ENCODE measurements around the gene RASGRF2.

- no peak for TF ChIP-seq CTCF (IDR thresholded peaks at IDR 0.05)
- TF ChIP-seq POLR2A (IDR thresholded peaks at IDR 0.05): no peak
Observed at GRCh38 chr5:81214848-81215247, 254.7 kb downstream of the RASGRF2 start.
